ENCODE results near the gene PRIM1.
"Not testable (repeated sequence)": the region's sequence is repeated elsewhere in the genome, so short reads cannot be mapped to it uniquely, and the experiment has no call there.

Gene PRIM1

GRCh38 chr12:56716933-56717880 lies 34.9 kb downstream of the PRIM1 start:
- DNase-seq (ENCODE audit: low spot score), result no peak

- DNase-seq (ENCODE audit: low spot score), result no peak
These were observed 35.7 kb downstream of the PRIM1 start for GRCh38 chr12:56716458-56716857.

GRCh38 chr12:56715798-56716197 lies 36.3 kb downstream of the PRIM1 start:
- DNase-seq (ENCODE audit: low spot score), result no peak

- no peak for DNase-seq (ENCODE audit: low spot score)
These were observed 37.6 kb downstream of the PRIM1 start for GRCh38 chr12:56714431-56714929.

GRCh38 chr12:56713345-56713744 lies 38.8 kb downstream of the PRIM1 start:
- no peak for DNase-seq (ENCODE audit: low spot score)

- DNase-seq (ENCODE audit: low spot score), result no peak
These were observed 42.3 kb downstream of the PRIM1 start for GRCh38 chr12:56709759-56710376.

- DNase-seq (ENCODE audit: low spot score), result not testable (repeated sequence)
These were observed 47.6 kb downstream of the PRIM1 start for GRCh38 chr12:56704522-56704921.

GRCh38 chr12:56699020-56699661 lies 53.0 kb downstream of the PRIM1 start:
- no peak for DNase-seq (ENCODE audit: low spot score)

GRCh38 chr12:56695327-56696101 lies 56.6 kb downstream of the PRIM1 start:
- DNase-seq (ENCODE audit: low spot score), result no peak

GRCh38 chr12:56694161-56694560 lies 58.0 kb downstream of the PRIM1 start:
- DNase-seq (ENCODE audit: low spot score), result no peak

GRCh38 chr12:56688846-56689109 lies 63.3 kb downstream of the PRIM1 start:
- no peak for DNase-seq (ENCODE audit: low spot score)

GRCh38 chr12:56688129-56688845 lies 63.8 kb downstream of the PRIM1 start, which contains the start of gene PTGES3:
Gene PTGES3, minus strand, starts transcription at chr12:56688284. Its CDS starts 285 bp downstream, at chr12:56687999.
- peak; percentile 93 for DNase-seq (ENCODE audit: low spot score)

- peak; percentile 53 for DNase-seq (ENCODE audit: low spot score)
These were observed 64.6 kb downstream of the PRIM1 start for GRCh38 chr12:56687223-56688128.

- DNase-seq (ENCODE audit: low spot score), result no peak
These were observed 67.3 kb downstream of the PRIM1 start for GRCh38 chr12:56684745-56685359.

- no peak for DNase-seq (ENCODE audit: low spot score)
These were observed 69.8 kb downstream of the PRIM1 start for GRCh38 chr12:56682323-56682722.
